ENCODE data around the gene TNFAIP8. TPM values are rescaled to one million over a fixed set of nuclear protein-coding genes. Genes with fewer than 3 reads are reported as not detected.

The TNFAIP8 gene
- total and polyA plus RNA-seq, 9 of the 15 experiments (the other 6 are each of a cell fraction or from before 2014, with no cell fraction given) = 29.9 to 52.2 (median 44.8) TPM

GRCh38 chr5:119410448-119411159, 54.8 kb downstream of the TNFAIP8 start (continued):
- TF ChIP-seq ZNF407 (IDR thresholded peaks at IDR 0.05; ENCODE audit: low read depth) = no peak
- no peak for TF ChIP-seq CC2D1A (IDR thresholded peaks at IDR 0.05)
- no peak for TF ChIP-seq ZC3H11A (IDR thresholded peaks at IDR 0.05; ENCODE audit: low read depth, low read length)
- TF ChIP-seq, protein P1, sequence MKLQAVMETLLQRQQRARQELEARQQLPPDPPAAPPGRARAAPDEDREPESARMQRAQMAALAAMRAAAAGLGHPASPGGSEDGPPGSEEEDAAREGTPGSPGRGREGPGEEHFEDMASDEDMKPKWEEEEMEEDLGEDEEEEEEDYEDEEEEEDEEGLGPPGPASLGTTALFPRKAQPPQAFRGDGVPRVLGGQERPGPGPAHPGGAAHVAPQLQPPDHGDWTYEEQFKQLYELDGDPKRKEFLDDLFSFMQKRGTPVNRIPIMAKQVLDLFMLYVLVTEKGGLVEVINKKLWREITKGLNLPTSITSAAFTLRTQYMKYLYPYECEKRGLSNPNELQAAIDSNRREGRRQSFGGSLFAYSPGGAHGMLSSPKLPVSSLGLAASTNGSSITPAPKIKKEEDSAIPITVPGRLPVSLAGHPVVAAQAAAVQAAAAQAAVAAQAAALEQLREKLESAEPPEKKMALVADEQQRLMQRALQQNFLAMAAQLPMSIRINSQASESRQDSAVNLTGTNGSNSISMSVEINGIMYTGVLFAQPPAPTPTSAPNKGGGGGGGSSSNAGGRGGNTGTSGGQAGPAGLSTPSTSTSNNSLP (IDR thresholded peaks at IDR 0.05; ENCODE audit: borderline replicate concordance, low read depth, low read length) = no peak
